Measurements from ENCODE around the gene CAMK1D.

Gene CAMK1D

DNA sequence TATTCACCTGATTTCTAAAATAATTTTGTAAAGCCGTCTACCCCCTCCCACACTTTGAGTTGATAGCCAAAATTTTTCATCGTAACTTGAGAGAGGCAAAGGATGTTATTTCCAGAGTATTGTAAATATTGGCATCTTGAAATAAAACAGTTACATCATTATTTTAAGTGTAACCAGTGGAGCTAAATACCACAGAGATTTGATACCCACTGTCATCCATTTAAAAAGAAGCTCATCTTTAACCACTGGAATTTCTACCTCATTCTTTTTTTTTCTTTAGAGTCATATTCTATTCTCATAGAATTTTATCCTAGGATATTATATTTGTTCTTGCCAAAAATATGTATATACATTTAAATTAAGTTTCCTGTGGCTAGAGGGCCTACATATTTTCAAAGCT lies 48.6 kb downstream of the CAMK1D start:
- Histone ChIP-seq H2AFZ (ENCODE audit: low read depth, low read length) (no peak overlapping the region), H3K36me3 (ENCODE audit: insufficient read depth, low read length) (no peaks in the 10 kb centered on the region), H3K27ac (ENCODE audit: low read length) (no peak overlapping the region), H3K27me3 (ENCODE audit: insufficient read depth, low read length, poor library complexity) (no peaks in the 10 kb centered on the region), H3K79me2 (ENCODE audit: insufficient read depth, low read length) (no peaks in the 10 kb centered on the region), H3K9ac (ENCODE audit: low read depth, low read length) (no peak overlapping the region), H4K20me1 (ENCODE audit: insufficient read depth, low read length) (0 out of 2 replicates have a peak, but pooled peaks cover 2% of the 10 kb centered on the region), H3K4me2 (ENCODE audit: insufficient read depth, low read length) (no peak overlapping the region), H3K4me3 (ENCODE audit: low read depth in 1 of 2, low read length in 2 of 2) (no peak overlapping the region), H3K9me3 (ENCODE audit: insufficient read depth, low read length, severe bottlenecking) (no peaks in the 10 kb centered on the region), H3K4me1 (ENCODE audit: insufficient read depth, low read length) (no peaks in the 10 kb centered on the region)
- no peak for DNase-seq
- no peak for TF ChIP-seq EZH2 (IDR thresholded peaks at IDR 0.05; ENCODE audit: borderline replicate concordance, low read depth, low read length, severe bottlenecking)
- no peak for ATAC-seq (ENCODE audit: insufficient read depth, low read depth)

DNA sequence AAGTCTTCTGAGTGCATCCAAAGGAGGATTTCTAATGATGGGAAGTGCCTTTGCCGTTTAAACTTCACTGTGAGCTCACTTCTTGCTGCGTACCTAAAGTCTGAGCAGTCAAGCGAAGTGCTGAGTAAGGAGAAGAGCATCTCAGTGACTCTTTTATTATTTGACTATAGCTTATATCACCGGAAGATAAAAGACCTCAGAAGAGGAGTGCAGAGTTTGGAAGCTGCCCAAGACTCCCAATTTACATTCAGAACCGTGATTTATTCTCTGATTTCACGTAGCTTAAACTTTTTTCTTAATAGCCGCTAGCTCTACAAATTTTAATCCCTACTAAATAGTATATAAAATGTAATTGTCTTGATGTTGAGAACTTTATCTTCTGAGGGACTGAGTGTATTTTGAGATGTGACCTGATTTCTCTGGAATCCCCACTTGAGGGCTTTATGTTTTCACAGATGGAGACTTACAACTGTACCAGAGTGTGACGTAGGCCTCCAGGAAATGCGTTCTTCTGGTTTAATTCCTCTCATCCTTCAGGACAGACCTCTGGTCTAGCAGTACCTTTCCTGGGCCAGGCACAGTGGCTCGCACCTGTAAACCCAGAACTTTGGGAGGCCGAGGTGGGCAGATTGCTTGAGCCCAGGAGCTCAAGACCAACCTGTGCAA lies 51.1 kb downstream of the CAMK1D start:
- ATAC-seq (ENCODE audit: insufficient read depth, low read depth) = no peak
- H3K36me3 ChIP-seq (ENCODE audit: insufficient read depth, low read length) = no peaks in the 10 kb centered on the region
- no peak for DNase-seq
- 0 out of 2 replicates have a peak, but pooled peaks cover 2% of the 10 kb centered on the region for H4K20me1 ChIP-seq (ENCODE audit: insufficient read depth, low read length)
- H3K9me3 ChIP-seq (ENCODE audit: insufficient read depth, low read length, severe bottlenecking) = no peaks in the 10 kb centered on the region
- H3K79me2 ChIP-seq (ENCODE audit: insufficient read depth, low read length) = no peaks in the 10 kb centered on the region
- TF ChIP-seq EZH2 (IDR thresholded peaks at IDR 0.05; ENCODE audit: borderline replicate concordance, low read depth, low read length, severe bottlenecking) = no peak
- TF ChIP-seq, protein P1, sequence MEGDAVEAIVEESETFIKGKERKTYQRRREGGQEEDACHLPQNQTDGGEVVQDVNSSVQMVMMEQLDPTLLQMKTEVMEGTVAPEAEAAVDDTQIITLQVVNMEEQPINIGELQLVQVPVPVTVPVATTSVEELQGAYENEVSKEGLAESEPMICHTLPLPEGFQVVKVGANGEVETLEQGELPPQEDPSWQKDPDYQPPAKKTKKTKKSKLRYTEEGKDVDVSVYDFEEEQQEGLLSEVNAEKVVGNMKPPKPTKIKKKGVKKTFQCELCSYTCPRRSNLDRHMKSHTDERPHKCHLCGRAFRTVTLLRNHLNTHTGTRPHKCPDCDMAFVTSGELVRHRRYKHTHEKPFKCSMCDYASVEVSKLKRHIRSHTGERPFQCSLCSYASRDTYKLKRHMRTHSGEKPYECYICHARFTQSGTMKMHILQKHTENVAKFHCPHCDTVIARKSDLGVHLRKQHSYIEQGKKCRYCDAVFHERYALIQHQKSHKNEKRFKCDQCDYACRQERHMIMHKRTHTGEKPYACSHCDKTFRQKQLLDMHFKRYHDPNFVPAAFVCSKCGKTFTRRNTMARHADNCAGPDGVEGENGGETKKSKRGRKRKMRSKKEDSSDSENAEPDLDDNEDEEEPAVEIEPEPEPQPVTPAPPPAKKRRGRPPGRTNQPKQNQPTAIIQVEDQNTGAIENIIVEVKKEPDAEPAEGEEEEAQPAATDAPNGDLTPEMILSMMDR (IDR thresholded peaks at IDR 0.05; ENCODE audit: borderline replicate concordance, extremely low read depth, low read length, poor library complexity, severe bottlenecking) = no peak
- H2AFZ ChIP-seq (ENCODE audit: low read depth, low read length) = no peak overlapping the region
- H3K27me3 ChIP-seq (ENCODE audit: insufficient read depth, low read length, poor library complexity) = no peaks in the 10 kb centered on the region
- no peak overlapping the region for H3K27ac ChIP-seq (ENCODE audit: low read length)
- no peak overlapping the region for H3K9ac ChIP-seq (ENCODE audit: low read depth, low read length)
- no peak overlapping the region for H3K4me2 ChIP-seq (ENCODE audit: insufficient read depth, low read length)
- no peaks in the 10 kb centered on the region for H3K4me1 ChIP-seq (ENCODE audit: insufficient read depth, low read length)
- no peak overlapping the region for H3K4me3 ChIP-seq (ENCODE audit: low read depth in 1 of 2, low read length in 2 of 2)

DNA sequence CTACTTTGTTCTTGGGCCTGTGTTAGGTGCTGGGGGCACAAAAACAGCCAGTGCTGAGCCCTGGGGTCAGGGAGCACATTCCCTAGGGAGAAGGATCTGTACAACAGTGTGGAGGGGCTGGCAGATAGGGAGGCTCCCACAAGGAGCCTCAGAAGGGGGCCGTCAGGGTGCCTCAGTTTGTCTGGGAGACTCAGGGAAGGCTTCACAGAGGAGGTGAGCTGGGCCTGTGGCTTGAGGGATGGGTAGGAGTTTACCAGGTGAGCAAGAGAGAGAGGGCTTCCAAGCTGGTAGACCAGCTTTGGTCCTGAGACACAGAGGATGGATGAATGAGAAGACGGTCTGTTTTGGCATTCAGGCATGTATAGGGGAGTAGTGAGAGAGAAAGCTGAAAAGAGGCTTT lies 52.1 kb downstream of the CAMK1D start:
- no peak overlapping the region for H3K4me3 ChIP-seq (ENCODE audit: low read depth in 1 of 2, low read length in 2 of 2)
- no peak overlapping the region for H3K9ac ChIP-seq (ENCODE audit: low read depth, low read length)
- H3K36me3 ChIP-seq (ENCODE audit: insufficient read depth, low read length) = no peaks in the 10 kb centered on the region
- TF ChIP-seq, protein P1 (IDR thresholded peaks at IDR 0.05; ENCODE audit: borderline replicate concordance, extremely low read depth, low read length, poor library complexity, severe bottlenecking) = no peak
- no peak for TF ChIP-seq EZH2 (IDR thresholded peaks at IDR 0.05; ENCODE audit: borderline replicate concordance, low read depth, low read length, severe bottlenecking)
- no peak overlapping the region for H3K4me2 ChIP-seq (ENCODE audit: insufficient read depth, low read length)
- no peak for DNase-seq
- no peaks in the 10 kb centered on the region for H3K4me1 ChIP-seq (ENCODE audit: insufficient read depth, low read length)
- no peak overlapping the region for H3K27ac ChIP-seq (ENCODE audit: low read length)
- no peaks in the 10 kb centered on the region for H3K27me3 ChIP-seq (ENCODE audit: insufficient read depth, low read length, poor library complexity)
- H4K20me1 ChIP-seq (ENCODE audit: insufficient read depth, low read length) = 0 out of 2 replicates have a peak, but pooled peaks cover 2% of the 10 kb centered on the region
- no peak for ATAC-seq (ENCODE audit: insufficient read depth, low read depth)
- no peaks in the 10 kb centered on the region for H3K9me3 ChIP-seq (ENCODE audit: insufficient read depth, low read length, severe bottlenecking)
- no peak overlapping the region for H2AFZ ChIP-seq (ENCODE audit: low read depth, low read length)
- no peaks in the 10 kb centered on the region for H3K79me2 ChIP-seq (ENCODE audit: insufficient read depth, low read length)

- no peak overlapping the region for H3K4me2 ChIP-seq (ENCODE audit: insufficient read depth, low read length)
- ATAC-seq (ENCODE audit: insufficient read depth, low read depth) (no peak), DNase-seq (no peak)
- no peak overlapping the region for H3K9ac ChIP-seq (ENCODE audit: low read depth, low read length)
- no peaks in the 10 kb centered on the region for H4K20me1 ChIP-seq (ENCODE audit: insufficient read depth, low read length)
- no peaks in the 10 kb centered on the region for H3K4me1 ChIP-seq (ENCODE audit: insufficient read depth, low read length)
- no peaks in the 10 kb centered on the region for H3K9me3 ChIP-seq (ENCODE audit: insufficient read depth, low read length, severe bottlenecking)
- no peak overlapping the region for H3K27ac ChIP-seq (ENCODE audit: low read length)
- no peak overlapping the region for H3K4me3 ChIP-seq (ENCODE audit: low read depth in 1 of 2, low read length in 2 of 2)
- no peaks in the 10 kb centered on the region for H3K27me3 ChIP-seq (ENCODE audit: insufficient read depth, low read length, poor library complexity)
- no peaks in the 10 kb centered on the region for H3K79me2 ChIP-seq (ENCODE audit: insufficient read depth, low read length)
- H2AFZ ChIP-seq (ENCODE audit: low read depth, low read length) = no peak overlapping the region
- TF ChIP-seq, protein P1 (IDR thresholded peaks at IDR 0.05; ENCODE audit: borderline replicate concordance, extremely low read depth, low read length, poor library complexity, severe bottlenecking) = no peak
- no peak for TF ChIP-seq EZH2 (IDR thresholded peaks at IDR 0.05; ENCODE audit: borderline replicate concordance, low read depth, low read length, severe bottlenecking)
- no peaks in the 10 kb centered on the region for H3K36me3 ChIP-seq (ENCODE audit: insufficient read depth, low read length)
Measured at GRCh38 chr10:12403119-12403518, 53.8 kb downstream of the CAMK1D start.

Measured in DND-41 (cell line).